ENCODE measurements around the gene CYREN. TPM values are rescaled to one million over a fixed set of nuclear protein-coding genes. Genes with fewer than 3 reads are reported as not detected.

Gene CYREN
- total RNA-seq, 2 donors from 2014 or later, result 33.4 to 44.5 TPM

DNA sequence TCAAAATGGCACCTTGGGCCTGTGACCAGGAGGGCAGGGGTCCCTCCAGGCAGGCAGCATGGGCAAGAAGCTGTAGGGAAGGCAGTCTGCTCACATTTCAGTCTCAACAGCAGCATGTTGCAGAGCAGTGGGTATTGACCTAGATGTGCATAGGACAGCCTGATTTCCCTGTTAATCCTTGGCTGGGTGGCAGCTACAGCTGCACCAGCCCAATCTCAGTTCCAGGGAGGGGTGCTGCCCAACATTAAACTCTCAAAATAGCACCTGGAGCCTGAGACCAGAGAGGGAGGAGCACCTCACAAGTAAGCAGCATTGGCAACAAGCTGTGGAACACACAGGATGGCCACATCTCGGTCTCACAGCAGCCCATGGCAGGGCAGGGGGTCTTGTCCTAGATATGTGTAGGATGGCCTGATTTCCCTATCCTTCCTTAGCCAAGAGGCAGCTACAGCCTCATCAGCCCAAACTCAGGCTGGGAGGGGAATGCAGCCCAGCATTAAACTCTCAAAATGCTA, 12.3 kb downstream of the CYREN start:
- H3K4me1 Mint-ChIP-seq (ENCODE audit: low read depth), result peaks cover 79% of the 10 kb centered on the region
- no peaks in the 10 kb centered on the region for H3K27me3 Mint-ChIP-seq (ENCODE audit: low read depth)
- ATAC-seq (replicated peaks in 1 of 2), result no peak
- no peak for DNase-seq
- peaks cover 22 to 37% of the 10 kb centered on the region in 2 donors for H3K9me3 Mint-ChIP-seq
- no peak overlapping the region for H3K27ac Mint-ChIP-seq
- no peak overlapping the region for H3K4me3 Mint-ChIP-seq
- peaks cover 40 to 80% of the 10 kb centered on the region in 2 donors for H3K36me3 Mint-ChIP-seq (ENCODE audit: insufficient read depth in 2 of 2)

DNA sequence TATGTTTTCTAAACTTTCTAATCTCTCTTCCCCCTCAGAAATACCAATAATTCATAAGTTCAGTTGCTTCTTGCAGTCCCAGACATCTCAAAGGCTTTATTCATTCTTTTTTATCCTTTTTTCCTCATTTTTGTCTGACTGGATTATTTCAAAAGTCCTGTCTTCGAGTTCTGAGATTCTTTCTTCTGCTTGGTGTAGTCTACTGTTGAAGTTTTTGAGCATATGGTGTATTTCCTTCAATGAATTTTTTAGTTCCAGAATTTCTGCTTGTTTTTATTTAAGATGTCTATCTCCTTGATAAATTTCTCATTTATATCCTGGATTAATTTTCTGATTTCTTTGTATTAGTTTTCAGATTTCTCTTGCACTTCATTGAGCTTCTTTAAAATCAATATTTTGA, 14.2 kb downstream of the CYREN start:
- H3K4me3 Mint-ChIP-seq, result no peak overlapping the region
- peaks cover 23 to 34% of the 10 kb centered on the region in 2 donors for H3K9me3 Mint-ChIP-seq
- peaks cover 42 to 76% of the 10 kb centered on the region in 2 donors for H3K36me3 Mint-ChIP-seq (ENCODE audit: insufficient read depth in 2 of 2)
- ATAC-seq (replicated peaks in 1 of 2), result no peak
- H3K4me1 Mint-ChIP-seq (ENCODE audit: low read depth), result peaks cover 76% of the 10 kb centered on the region
- no peak for DNase-seq
- H3K27me3 Mint-ChIP-seq (ENCODE audit: low read depth), result no peaks in the 10 kb centered on the region
- H3K27ac Mint-ChIP-seq, result peak overlapping the region; percentile 50

DNA sequence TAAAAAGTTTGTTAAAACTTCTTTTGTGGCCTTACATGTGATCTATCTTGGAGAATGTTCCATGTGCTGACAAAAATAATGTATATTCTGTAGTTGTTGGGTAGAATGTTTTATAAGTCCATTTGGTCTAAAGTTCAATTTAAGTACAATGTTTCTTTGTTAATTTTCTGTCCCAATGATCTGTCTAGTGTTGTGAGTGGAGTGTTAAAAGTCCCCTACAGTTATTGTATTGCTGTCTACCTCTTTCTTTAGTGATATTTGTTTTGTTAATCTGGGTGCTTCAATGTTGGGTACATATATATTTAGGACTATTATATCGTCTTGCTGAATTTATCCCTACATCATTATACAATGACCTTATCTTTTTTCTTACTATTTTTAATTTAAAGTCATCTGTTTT, 15.8 kb downstream of the CYREN start:
- ATAC-seq (replicated peaks in 1 of 2) (no peak), DNase-seq (no peak)
- H3K27ac Mint-ChIP-seq, result no peak overlapping the region
- no peak overlapping the region for H3K4me3 Mint-ChIP-seq
- H3K9me3 Mint-ChIP-seq, result peaks cover 23 to 34% of the 10 kb centered on the region in 2 donors
- peaks cover 46 to 74% of the 10 kb centered on the region in 2 donors for H3K36me3 Mint-ChIP-seq (ENCODE audit: insufficient read depth in 2 of 2)
- no peaks in the 10 kb centered on the region for H3K27me3 Mint-ChIP-seq (ENCODE audit: low read depth)
- H3K4me1 Mint-ChIP-seq (ENCODE audit: low read depth), result peaks cover 76% of the 10 kb centered on the region

DNA sequence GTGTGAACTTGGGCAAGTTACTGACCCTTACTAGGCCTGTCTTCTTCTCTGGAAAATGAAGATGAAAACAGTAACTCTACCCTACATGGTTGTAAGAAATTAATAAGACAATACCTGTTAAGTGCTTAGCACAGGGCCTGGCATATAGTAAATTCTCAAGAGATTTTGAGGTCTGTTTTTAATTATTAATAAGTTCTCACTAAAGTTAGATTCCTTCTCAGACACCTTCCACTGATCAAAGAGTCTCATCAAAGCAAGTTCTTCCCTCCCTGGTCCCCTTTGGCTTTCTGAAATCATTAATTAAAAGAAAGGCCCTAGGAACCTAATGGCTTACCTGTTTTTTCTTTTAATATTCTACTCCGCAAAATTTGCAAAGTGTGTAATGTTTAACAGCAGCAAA, 18.1 kb downstream of the CYREN start:
- ATAC-seq (replicated peaks in 1 of 2), result no peak
- H3K9me3 Mint-ChIP-seq, result peaks cover 21 to 33% of the 10 kb centered on the region in 2 donors
- no peak overlapping the region for H3K27ac Mint-ChIP-seq
- H3K4me3 Mint-ChIP-seq, result no peak overlapping the region
- H3K27me3 Mint-ChIP-seq (ENCODE audit: low read depth), result no peaks in the 10 kb centered on the region
- peaks cover 68% of the 10 kb centered on the region for H3K4me1 Mint-ChIP-seq (ENCODE audit: low read depth)
- peaks cover 47 to 70% of the 10 kb centered on the region in 2 donors for H3K36me3 Mint-ChIP-seq (ENCODE audit: insufficient read depth in 2 of 2)
- no peak for DNase-seq

DNA sequence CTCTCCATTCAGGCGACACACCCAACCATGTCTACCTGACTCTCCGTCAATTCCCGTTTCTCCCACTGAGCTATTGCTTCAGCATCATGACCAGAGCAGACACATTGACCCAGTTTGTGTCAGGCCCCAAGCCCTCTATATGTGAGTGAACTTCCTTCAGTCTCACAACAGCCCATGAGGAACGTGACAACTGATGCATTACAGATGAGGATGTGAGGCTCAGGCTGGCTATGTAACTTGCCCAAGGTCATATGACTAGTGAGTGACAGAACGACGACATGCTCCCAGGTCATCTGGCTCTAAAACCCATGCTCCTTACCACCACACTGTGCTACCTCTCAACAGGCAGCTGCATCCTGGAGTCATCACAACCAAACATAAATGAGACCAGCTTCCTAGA, 19.0 kb downstream of the CYREN start:
- no peak overlapping the region for H3K27ac Mint-ChIP-seq
- ATAC-seq (replicated peaks in 1 of 2), result no peak
- peaks cover 15 to 27% of the 10 kb centered on the region in 2 donors for H3K9me3 Mint-ChIP-seq
- no peak for DNase-seq
- peaks cover 68% of the 10 kb centered on the region for H3K4me1 Mint-ChIP-seq (ENCODE audit: low read depth)
- H3K27me3 Mint-ChIP-seq (ENCODE audit: low read depth), result no peaks in the 10 kb centered on the region
- peak overlapping the region; percentile 76 to 84 for H3K4me3 Mint-ChIP-seq
- H3K36me3 Mint-ChIP-seq (ENCODE audit: insufficient read depth in 2 of 2), result peaks cover 38 to 61% of the 10 kb centered on the region in 2 donors

DNA sequence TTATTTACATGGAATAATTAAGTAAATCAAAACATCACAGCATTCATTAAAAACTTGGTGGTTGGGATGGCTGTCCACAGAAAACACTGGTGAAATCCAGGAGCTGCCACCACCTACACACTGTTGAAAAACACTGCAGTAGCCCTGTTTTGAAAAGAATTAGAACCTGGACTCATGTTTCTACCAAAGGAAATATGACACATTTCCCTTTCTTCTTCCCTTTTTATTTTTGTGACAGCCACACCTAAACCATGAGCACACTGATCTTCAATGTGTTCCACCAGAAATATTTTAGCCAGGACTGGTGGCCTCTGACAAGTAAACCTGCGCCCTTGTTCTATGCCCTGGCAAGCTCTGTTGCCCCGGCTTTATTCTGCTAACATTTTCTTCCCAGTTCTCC, 19.4 kb downstream of the CYREN start:
- Mint-ChIP-seq H3K4me3 (peak overlapping the region; percentile 81 to 84), H3K27me3 (ENCODE audit: low read depth) (no peaks in the 10 kb centered on the region), H3K4me1 (ENCODE audit: low read depth) (peaks cover 72% of the 10 kb centered on the region), H3K9me3 (peaks cover 12 to 24% of the 10 kb centered on the region in 2 donors), H3K36me3 (ENCODE audit: insufficient read depth in 2 of 2) (peaks cover 35 to 57% of the 10 kb centered on the region in 2 donors), H3K27ac (no peak overlapping the region)
- no peak for ATAC-seq (replicated peaks in 1 of 2)
- DNase-seq, result no peak

DNA sequence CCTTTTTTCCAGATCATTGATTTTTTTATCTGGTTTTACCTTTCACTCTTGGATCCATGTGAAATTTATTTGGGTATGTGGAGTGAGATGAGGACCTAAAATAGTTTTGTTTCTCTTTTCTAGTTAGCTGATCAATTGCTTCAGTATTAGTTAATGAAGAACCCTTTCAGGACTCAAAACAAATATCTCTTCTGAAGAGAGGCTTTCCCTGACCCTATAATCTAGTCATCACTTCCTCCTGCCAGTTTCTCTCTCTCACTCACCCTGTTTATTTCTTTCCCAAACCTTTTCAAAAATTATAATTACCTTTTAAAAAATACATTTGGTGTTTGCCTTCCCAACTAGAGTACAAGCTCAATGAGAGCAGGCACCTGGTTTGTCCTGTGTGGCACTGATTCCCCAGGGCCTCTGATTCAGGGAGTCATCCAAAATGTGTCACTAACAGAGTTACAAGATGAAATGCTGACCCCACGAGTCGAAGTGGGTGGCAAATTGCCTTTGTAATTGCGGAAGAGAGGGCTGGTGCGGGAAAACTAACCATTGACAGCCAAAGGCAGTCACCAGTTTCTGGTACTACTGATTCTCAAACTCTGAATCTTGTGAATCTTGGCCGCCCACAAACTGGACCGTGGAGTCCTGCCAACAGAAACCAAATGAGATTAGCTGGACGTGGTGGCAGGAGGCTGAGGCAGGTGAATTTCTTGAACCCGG, 20.3 kb downstream of the CYREN start:
- no peak for ATAC-seq (replicated peaks in 1 of 2)
- no peak for DNase-seq
- no peaks in the 10 kb centered on the region for H3K27me3 Mint-ChIP-seq (ENCODE audit: low read depth)
- H3K4me3 Mint-ChIP-seq, result peak overlapping the region; percentile 81 to 84
- peaks cover 81% of the 10 kb centered on the region for H3K4me1 Mint-ChIP-seq (ENCODE audit: low read depth)
- H3K27ac Mint-ChIP-seq, result peak overlapping the region; percentile 75
- peaks cover 9 to 21% of the 10 kb centered on the region in 2 donors for H3K9me3 Mint-ChIP-seq
- peaks cover 32 to 49% of the 10 kb centered on the region in 2 donors for H3K36me3 Mint-ChIP-seq (ENCODE audit: insufficient read depth in 2 of 2)

DNA sequence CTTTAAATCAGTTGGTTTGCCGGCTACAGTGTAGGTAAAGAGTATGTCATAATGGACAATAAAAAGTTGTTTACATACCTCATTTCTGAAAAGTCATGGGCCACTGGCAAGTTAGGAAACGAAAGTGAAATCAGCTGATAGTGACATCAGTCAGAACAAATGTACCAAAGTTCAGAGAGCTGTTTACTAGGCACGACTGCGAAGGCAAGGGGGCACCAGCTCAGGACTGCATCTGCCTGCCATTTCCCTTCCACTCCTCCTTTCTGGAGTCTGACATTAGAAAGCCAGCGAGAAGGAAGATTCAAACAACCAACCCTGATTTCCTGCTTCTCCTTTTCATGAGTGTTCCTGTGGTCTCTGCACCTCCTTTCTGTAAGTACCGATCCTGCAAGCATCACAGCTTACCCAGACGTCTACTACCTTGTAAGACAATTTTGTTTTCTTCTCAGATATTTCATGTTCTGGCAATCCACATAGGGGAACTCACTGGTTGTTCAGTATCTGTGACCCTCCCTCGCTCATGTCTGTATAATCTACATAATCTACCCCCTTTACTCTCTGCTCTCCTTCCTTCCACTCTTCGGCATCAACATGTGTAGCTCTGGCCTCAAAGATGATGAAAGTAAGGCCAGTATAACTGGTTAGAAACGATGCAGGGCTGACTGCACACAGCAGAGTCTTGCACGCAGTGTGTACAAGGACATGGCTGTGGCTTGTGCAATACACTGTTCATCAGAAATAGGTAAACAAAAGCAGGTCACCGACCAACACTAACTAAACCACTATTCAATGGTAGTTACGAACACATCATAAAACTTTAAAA, 22.4 kb downstream of the CYREN start, which contains the start of gene TMEM140:
Gene TMEM140 (plus strand): TSS at position 174 of the 823 bp plus-strand sequence. CDS start 16,370 bp downstream, outside the sequence.
- H3K27ac Mint-ChIP-seq, result peak within 1 kb of the TSS; percentile 75
- peak within 1 kb of the TSS; percentile 81 to 84 for H3K4me3 Mint-ChIP-seq
- H3K4me1 Mint-ChIP-seq (ENCODE audit: low read depth), result peaks cover 72% of the 10 kb centered on the region
- ATAC-seq (replicated peaks in 1 of 2), result peak; percentile 89
- H3K27me3 Mint-ChIP-seq (ENCODE audit: low read depth), result no peaks in the 10 kb centered on the region
- DNase-seq, result peak; percentile 67 to 69
- H3K36me3 Mint-ChIP-seq (ENCODE audit: insufficient read depth in 2 of 2), result peaks cover 19 to 29% of the 10 kb centered on the region in 2 donors
- H3K9me3 Mint-ChIP-seq, result peaks cover 3 to 5% of the 10 kb centered on the region in 2 donors

DNA sequence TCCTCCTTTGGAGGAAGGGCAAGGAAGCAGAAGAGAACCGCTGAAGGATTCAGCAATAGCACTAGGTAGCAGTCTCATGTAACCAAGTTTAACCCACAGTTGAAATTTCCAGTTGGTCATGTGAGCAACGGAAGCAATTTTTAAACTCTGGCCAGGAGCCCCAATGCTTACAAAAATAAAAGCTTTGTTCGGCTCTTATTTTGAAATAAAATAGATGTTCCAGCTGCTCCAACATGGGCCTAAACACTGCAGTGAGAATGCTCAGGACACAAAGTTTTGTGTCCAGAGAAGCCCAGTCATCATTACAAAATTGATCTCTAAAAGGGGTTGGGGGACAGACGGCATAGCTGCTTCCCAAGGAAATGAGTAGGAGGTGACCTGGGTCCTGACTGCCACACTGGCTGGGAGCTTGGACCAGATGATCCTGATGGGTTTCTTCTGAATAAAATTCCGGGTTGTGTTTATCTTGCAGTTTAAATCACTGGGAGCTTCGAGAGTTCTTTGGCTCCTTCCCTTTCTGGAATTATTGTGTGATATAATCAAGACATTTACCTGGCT, 23.1 kb downstream of the CYREN start:
- Mint-ChIP-seq H3K4me3 (peak overlapping the region; percentile 81 to 84), H3K4me1 (ENCODE audit: low read depth) (peaks cover 66% of the 10 kb centered on the region), H3K27me3 (ENCODE audit: low read depth) (no peaks in the 10 kb centered on the region), H3K27ac (peak overlapping the region; percentile 75), H3K36me3 (ENCODE audit: insufficient read depth in 2 of 2) (peaks cover 15 to 22% of the 10 kb centered on the region in 2 donors), H3K9me3 (peaks cover 0 to 2% of the 10 kb centered on the region in 2 donors)
- ATAC-seq (replicated peaks in 1 of 2) (peak; percentile 24 to 39), DNase-seq (peak in 1 of 2 donors; percentile 37)

DNA sequence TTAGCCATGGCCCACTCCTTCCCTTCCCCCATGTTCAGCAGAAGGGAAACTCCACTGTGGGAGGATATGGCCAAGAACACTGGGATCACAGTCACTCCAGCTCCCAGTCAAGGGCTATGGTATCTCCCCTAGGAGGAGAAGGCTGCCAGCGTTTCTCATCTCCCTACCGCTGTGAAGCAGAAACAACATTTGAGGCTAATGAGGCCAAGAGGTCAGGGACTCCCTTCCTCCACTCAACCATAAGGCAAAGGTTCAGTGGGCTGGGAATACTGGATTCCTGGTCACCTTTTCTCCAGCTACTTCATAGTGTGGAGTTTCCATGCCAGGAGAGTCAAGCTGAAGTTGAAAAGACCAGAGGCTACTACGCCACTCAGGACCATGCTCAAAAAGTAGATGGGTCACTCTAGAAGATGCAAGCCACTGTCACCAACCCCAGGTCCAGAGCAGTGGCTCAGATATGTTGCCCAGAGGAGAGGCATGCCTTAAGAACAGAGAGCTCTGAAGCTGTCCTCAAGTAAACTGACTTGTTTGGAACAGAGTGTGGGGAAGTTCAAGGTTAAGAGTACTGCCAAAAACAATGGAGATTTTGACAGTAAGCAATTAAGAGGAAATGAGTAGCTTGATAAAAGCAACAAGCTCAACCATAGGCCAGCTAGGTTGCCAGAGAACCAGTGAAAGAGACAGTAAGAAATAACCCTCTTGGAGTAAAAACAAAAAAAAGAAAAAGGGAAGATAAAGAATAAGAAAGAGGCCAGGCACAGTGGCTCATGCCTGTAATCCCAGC, 26.4 kb downstream of the CYREN start:
- H3K4me3 Mint-ChIP-seq, result peak overlapping the region in 1 of 2 donors; percentile 35
- H3K36me3 Mint-ChIP-seq (ENCODE audit: insufficient read depth in 2 of 2), result peaks cover 3 to 4% of the 10 kb centered on the region in 2 donors
- no peak for ATAC-seq (replicated peaks in 1 of 2)
- no peaks in the 10 kb centered on the region for H3K9me3 Mint-ChIP-seq
- no peak overlapping the region for H3K27ac Mint-ChIP-seq
- H3K4me1 Mint-ChIP-seq (ENCODE audit: low read depth), result peaks cover 36% of the 10 kb centered on the region
- H3K27me3 Mint-ChIP-seq (ENCODE audit: low read depth), result no peaks in the 10 kb centered on the region
- DNase-seq, result no peak

DNA sequence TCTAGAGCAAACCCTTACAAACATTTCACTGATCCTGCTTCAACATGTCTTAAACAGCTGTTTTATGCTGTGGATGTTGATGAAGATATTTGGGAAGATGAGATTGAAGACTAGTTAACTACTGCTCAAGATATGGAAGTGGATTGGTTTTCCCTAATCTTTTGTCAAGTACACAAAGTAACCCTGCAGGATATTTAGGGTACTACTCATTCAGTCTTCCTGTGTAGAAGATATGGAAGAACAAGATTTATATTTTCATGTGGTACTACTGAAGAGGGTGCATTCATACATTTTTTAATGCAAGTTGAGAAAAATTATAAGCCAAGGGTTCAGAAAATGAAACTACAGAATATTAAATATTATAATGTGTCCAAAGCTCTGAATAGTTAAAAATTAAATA, 40.9 kb downstream of the CYREN start:
- H3K36me3 Mint-ChIP-seq (ENCODE audit: insufficient read depth in 2 of 2), result peaks cover 6 to 13% of the 10 kb centered on the region in 2 donors
- no peaks in the 10 kb centered on the region for H3K4me1 Mint-ChIP-seq (ENCODE audit: low read depth)
- H3K27ac Mint-ChIP-seq, result no peak overlapping the region
- ATAC-seq (replicated peaks in 1 of 2) (no peak), DNase-seq (no peak)
- H3K27me3 Mint-ChIP-seq (ENCODE audit: low read depth), result no peaks in the 10 kb centered on the region
- no peak overlapping the region for H3K4me3 Mint-ChIP-seq
- H3K9me3 Mint-ChIP-seq, result peaks cover 2 to 6% of the 10 kb centered on the region in 2 donors

DNA sequence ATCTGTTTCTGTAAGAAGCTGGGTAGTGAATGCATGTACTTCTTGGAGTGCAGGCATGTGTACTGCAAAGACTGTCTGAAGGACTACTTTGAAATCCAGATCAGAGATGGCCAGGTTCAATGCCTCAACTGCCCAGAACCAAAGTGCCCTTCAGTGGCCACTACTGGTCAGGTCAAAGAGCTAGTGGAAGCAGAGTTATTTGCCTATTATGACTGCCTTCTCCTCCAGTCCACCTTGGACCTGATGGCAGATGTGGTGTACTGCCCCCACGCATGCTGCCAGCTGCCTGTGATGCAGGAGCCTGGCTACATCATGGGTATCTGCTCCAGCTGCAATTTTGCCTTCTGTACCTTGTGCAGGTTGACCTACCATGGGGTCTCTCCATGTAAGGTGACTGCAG, 41.6 kb downstream of the CYREN start:
- Mint-ChIP-seq H3K9me3 (peaks cover 2 to 9% of the 10 kb centered on the region in 2 donors), H3K4me1 (ENCODE audit: low read depth) (no peaks in the 10 kb centered on the region), H3K36me3 (ENCODE audit: insufficient read depth in 2 of 2) (peaks cover 9 to 14% of the 10 kb centered on the region in 2 donors), H3K4me3 (no peak overlapping the region), H3K27me3 (ENCODE audit: low read depth) (no peaks in the 10 kb centered on the region), H3K27ac (no peak overlapping the region)
- DNase-seq (no peak), ATAC-seq (replicated peaks in 1 of 2) (no peak)

Data from activated T-cell treated with anti-CD3 and anti-CD28 coated beads, Interleukin-2, amount 50 U/mL, for 72 hours (primary cell).